ENCODE measurements around the gene CCDC14. TPM values are rescaled to one million over a fixed set of nuclear protein-coding genes. Genes with fewer than 3 reads are reported as not detected.
"Not testable (repeated sequence)": the region's sequence is repeated elsewhere in the genome, so short reads cannot be mapped to it uniquely, and the experiment has no call there.

The CCDC14 gene
- total RNA-seq = 6.4 TPM
- long read RNA-seq, transcript CCDC14-203 (13 exons, 2,962 nt) = major isoform, 5 of 6 reads
- long read RNA-seq, partial matches to known transcripts = 1 of 6 reads
- long read RNA-seq, other reads (novel, unspliced or antisense) = 0 of 6 reads

- ATAC-seq (peak; percentile 99), DNase-seq (ENCODE audit: missing footprints) (peak; percentile 95)
- intact Hi-C loops (cut with DNase I) = no loop called here
Measured at GRCh38 chr3:123960781-123961507, at the start of gene CCDC14. CCDC14 (minus strand) TSS chr3:123961229; CDS start chr3:123961173, 56 bp downstream.

GRCh38 chr3:124008321-124008720, 47.3 kb upstream of the CCDC14 start:
- DNase-seq (ENCODE audit: missing footprints); intact Hi-C loops (cut with DNase I); ATAC-seq: not testable (repeated sequence)

GRCh38 chr3:124007186-124007585, 46.2 kb upstream of the CCDC14 start:
- no peak for DNase-seq (ENCODE audit: missing footprints)
- intact Hi-C loops (cut with DNase I) = no loop called here
- no peak for ATAC-seq

GRCh38 chr3:124002405-124003079, 41.5 kb upstream of the CCDC14 start:
- DNase-seq (ENCODE audit: missing footprints); intact Hi-C loops (cut with DNase I); ATAC-seq: not testable (repeated sequence)

- DNase-seq (ENCODE audit: missing footprints); intact Hi-C loops (cut with DNase I); ATAC-seq: not testable (repeated sequence)
Measured at GRCh38 chr3:124001366-124001765, 40.3 kb upstream of the CCDC14 start.

GRCh38 chr3:123997543-123997942, 36.5 kb upstream of the CCDC14 start:
- ATAC-seq (no peak), DNase-seq (ENCODE audit: missing footprints) (no peak)
- intact Hi-C loops (cut with DNase I) = no loop called here

- intact Hi-C loops (cut with DNase I) = no loop called here
- no peak for ATAC-seq
Measured at GRCh38 chr3:123993818-123994217, 32.8 kb upstream of the CCDC14 start.

GRCh38 chr3:123991730-123992588, 30.9 kb upstream of the CCDC14 start, which contains the start of gene ROPN1:
ROPN1 (minus strand) TSS chr3:123992124; CDS start chr3:123980481, 11,643 bp downstream.
- peak; percentile 87 for ATAC-seq
- intact Hi-C loops (cut with DNase I); DNase-seq (ENCODE audit: missing footprints): not testable (repeated sequence)

More at GRCh38 chr3:123993818-123994217, 32.8 kb upstream of the CCDC14 start:
- DNase-seq (ENCODE audit: missing footprints) = no peak

GRCh38 chr3:123986427-123986826, 25.4 kb upstream of the CCDC14 start:
- ATAC-seq (no peak), DNase-seq (ENCODE audit: missing footprints) (no peak)
- intact Hi-C loops (cut with DNase I) = no loop called here

- ATAC-seq (no peak), DNase-seq (ENCODE audit: missing footprints) (no peak)
- intact Hi-C loops (cut with DNase I) = no loop called here
Measured at GRCh38 chr3:123984957-123985356, 23.9 kb upstream of the CCDC14 start.

- ATAC-seq (no peak), DNase-seq (ENCODE audit: missing footprints) (no peak)
- intact Hi-C loops (cut with DNase I) = no loop called here
Measured at GRCh38 chr3:123984350-123984749, 23.3 kb upstream of the CCDC14 start.

- intact Hi-C loops (cut with DNase I); DNase-seq (ENCODE audit: missing footprints): not testable (repeated sequence)
Measured at GRCh38 chr3:123981317-123981716, 20.3 kb upstream of the CCDC14 start.

GRCh38 chr3:123980539-123980938, 19.5 kb upstream of the CCDC14 start:
- intact Hi-C loops (cut with DNase I) = no loop called here
- DNase-seq (ENCODE audit: missing footprints) (no peak), ATAC-seq (no peak)

More at GRCh38 chr3:123981317-123981716, 20.3 kb upstream of the CCDC14 start:
- not testable (repeated sequence) for ATAC-seq

GRCh38 chr3:123979525-123980501, 18.8 kb upstream of the CCDC14 start:
- intact Hi-C loops (cut with DNase I); DNase-seq (ENCODE audit: missing footprints): not testable (repeated sequence)
- ATAC-seq = peak; percentile 84

GRCh38 chr3:123976904-123977303, 15.9 kb upstream of the CCDC14 start:
- intact Hi-C loops (cut with DNase I); ATAC-seq; DNase-seq (ENCODE audit: missing footprints): not testable (repeated sequence)

- ATAC-seq; intact Hi-C loops (cut with DNase I): not testable (repeated sequence)
Measured at GRCh38 chr3:123976181-123976898, 15.3 kb upstream of the CCDC14 start.

GRCh38 chr3:123975030-123975429, 14.0 kb upstream of the CCDC14 start:
- DNase-seq (ENCODE audit: missing footprints); intact Hi-C loops (cut with DNase I): not testable (repeated sequence)
- peak; percentile 54 for ATAC-seq

More at GRCh38 chr3:123976181-123976898, 15.3 kb upstream of the CCDC14 start:
- DNase-seq (ENCODE audit: missing footprints) = not testable (repeated sequence)

Data from Right ventricle myocardium inferior (tissue), 1 donor.